ENCODE measurements around the gene TSC22D1. TPM values are rescaled to one million over a fixed set of nuclear protein-coding genes. Genes with fewer than 3 reads are reported as not detected.
A peak's percentile ranks its signal among the peaks of the same experiment; 100 is the strongest.

Gene TSC22D1
- total RNA-seq, 2 donors from 2014 or later = 6.4 to 13.2 TPM

DNA sequence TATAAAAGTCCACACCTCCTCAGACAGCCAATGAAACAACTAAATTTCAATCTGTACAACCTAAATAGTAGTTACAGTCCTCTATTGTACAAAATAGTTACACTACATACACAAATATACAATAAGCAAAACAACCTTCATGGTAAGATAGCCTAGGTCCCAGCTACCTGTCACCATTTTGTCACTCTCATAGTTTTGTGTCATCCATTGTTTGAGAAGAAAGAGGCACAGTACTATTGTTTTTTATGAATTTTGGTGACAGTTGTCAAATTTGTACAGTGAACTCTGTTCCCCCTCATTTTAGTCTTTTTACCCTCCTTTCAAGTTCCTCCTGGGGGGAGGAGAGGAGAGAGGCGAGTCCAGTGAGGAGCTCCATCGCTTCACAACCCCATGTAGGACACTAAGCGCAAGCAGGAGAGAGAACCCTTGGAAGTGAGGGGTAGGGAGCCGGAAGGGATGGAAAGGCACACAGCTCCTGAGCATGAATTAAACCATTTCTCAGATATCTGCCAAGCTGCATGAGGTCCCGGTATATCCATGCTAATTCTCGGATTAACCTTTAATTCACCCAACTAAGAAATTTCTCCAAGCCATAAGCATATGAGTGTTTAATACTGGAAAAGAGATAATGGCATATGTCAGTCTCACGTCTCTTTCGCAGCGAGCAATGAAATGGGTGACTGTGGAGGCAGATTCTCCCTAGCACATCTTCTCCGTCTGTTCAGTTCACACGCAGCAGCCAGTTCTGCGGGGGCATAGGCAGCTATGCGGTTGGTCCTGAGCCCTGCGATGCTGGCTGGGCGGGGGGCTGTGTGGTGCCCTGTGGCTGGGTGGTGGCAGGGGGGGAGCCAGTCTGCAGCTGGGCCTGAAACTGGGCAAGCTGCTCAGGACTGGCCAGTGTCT is 142.0 kb downstream of the TSC22D1 start:
- peaks cover 15 to 29% of the 10 kb centered on the region in 2 donors for H3K4me1 Mint-ChIP-seq (ENCODE audit: low read depth in 2 of 2)
- DNase-seq (ENCODE audit: low spot score) = no peak
- no peaks in the 10 kb centered on the region for H3K36me3 Mint-ChIP-seq
- no peak for ATAC-seq
- no peak overlapping the region for H3K4me3 Mint-ChIP-seq
- no peaks in the 10 kb centered on the region for H3K9me3 Mint-ChIP-seq
- H3K27ac Mint-ChIP-seq = peak overlapping the region in 1 of 2 donors; percentile 87
- no peaks in the 10 kb centered on the region for H3K27me3 Mint-ChIP-seq

DNA sequence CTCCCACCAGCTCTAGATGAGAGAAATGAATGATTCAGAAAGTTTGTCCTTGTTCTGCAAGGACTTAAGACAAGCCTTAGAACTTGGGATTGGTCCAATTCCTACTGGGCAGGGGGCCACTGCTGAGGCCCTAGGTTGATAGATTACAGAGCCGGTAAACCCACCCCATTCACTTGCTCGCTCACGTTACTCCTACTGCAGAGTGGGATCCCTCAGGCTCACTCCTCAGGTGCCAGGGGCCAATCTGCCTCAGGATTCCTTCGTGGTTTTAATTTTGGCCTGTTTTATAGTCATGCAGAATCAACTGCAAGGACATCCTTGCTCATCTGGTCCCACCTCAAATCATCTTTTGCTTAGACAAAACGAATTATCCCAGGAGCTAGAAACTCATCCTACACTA is 143.5 kb downstream of the TSC22D1 start:
- Mint-ChIP-seq H3K4me1 (ENCODE audit: low read depth in 2 of 2) (peaks cover 15 to 27% of the 10 kb centered on the region in 2 donors), H3K27ac (no peak overlapping the region), H3K4me3 (no peak overlapping the region), H3K9me3 (no peaks in the 10 kb centered on the region), H3K27me3 (no peaks in the 10 kb centered on the region), H3K36me3 (no peaks in the 10 kb centered on the region)
- ATAC-seq (no peak), DNase-seq (ENCODE audit: low spot score) (no peak)

GRCh38 chr13:44431150-44431549 is 145.0 kb downstream of the TSC22D1 start:
- peaks cover 7 to 18% of the 10 kb centered on the region in 2 donors for H3K4me1 Mint-ChIP-seq (ENCODE audit: low read depth in 2 of 2)
- H3K27ac Mint-ChIP-seq = no peak overlapping the region
- H3K4me3 Mint-ChIP-seq = no peak overlapping the region
- no peaks in the 10 kb centered on the region for H3K36me3 Mint-ChIP-seq
- ATAC-seq (no peak), DNase-seq (ENCODE audit: low spot score) (no peak)
- H3K9me3 Mint-ChIP-seq = no peaks in the 10 kb centered on the region
- no peaks in the 10 kb centered on the region for H3K27me3 Mint-ChIP-seq

GRCh38 chr13:44429311-44429710 is 146.8 kb downstream of the TSC22D1 start:
- Mint-ChIP-seq H3K36me3 (no peaks in the 10 kb centered on the region), H3K27me3 (peaks cover 0 to 5% of the 10 kb centered on the region in 2 donors), H3K4me3 (no peak overlapping the region), H3K9me3 (no peaks in the 10 kb centered on the region), H3K4me1 (ENCODE audit: low read depth in 2 of 2) (no peaks in the 10 kb centered on the region), H3K27ac (no peak overlapping the region)
- DNase-seq (ENCODE audit: low spot score) (no peak), ATAC-seq (no peak)

DNA sequence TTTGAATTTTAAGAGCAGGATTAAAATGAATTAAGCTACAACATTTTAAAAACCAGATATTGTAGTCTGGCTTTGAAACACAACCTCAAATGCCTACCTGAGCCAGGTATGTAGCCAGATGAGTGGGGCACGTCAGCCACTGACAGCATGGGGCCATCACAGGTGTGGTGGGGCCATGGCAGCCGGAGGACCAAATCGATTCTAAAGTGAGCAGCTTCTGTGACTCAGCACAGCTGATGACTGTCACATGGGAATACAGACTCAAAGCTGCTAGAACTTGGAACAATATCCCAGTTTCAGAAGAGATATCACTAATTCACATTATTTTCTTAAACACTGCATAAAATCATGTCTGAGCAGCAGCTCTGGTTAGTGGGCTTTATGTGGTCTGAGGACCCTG is 149.7 kb downstream of the TSC22D1 start:
- Mint-ChIP-seq H3K4me3 (no peak overlapping the region), H3K9me3 (no peaks in the 10 kb centered on the region), H3K27ac (no peak overlapping the region), H3K4me1 (ENCODE audit: low read depth in 2 of 2) (no peaks in the 10 kb centered on the region), H3K27me3 (peaks cover 15 to 23% of the 10 kb centered on the region in 2 donors), H3K36me3 (no peaks in the 10 kb centered on the region)
- ATAC-seq (no peak), DNase-seq (ENCODE audit: low spot score) (no peak)

GRCh38 chr13:44425815-44426078 is 150.4 kb downstream of the TSC22D1 start:
- no peaks in the 10 kb centered on the region for H3K4me1 Mint-ChIP-seq (ENCODE audit: low read depth in 2 of 2)
- DNase-seq (ENCODE audit: low spot score) (no peak), ATAC-seq (no peak)
- no peak overlapping the region for H3K27ac Mint-ChIP-seq
- no peaks in the 10 kb centered on the region for H3K9me3 Mint-ChIP-seq
- peaks cover 20 to 23% of the 10 kb centered on the region in 2 donors for H3K27me3 Mint-ChIP-seq
- no peaks in the 10 kb centered on the region for H3K36me3 Mint-ChIP-seq
- no peak overlapping the region for H3K4me3 Mint-ChIP-seq

GRCh38 chr13:44425041-44425814 is 150.9 kb downstream of the TSC22D1 start:
- Mint-ChIP-seq H3K4me3 (no peak overlapping the region), H3K36me3 (no peaks in the 10 kb centered on the region), H3K9me3 (no peaks in the 10 kb centered on the region), H3K27ac (no peak overlapping the region), H3K4me1 (ENCODE audit: low read depth in 2 of 2) (no peaks in the 10 kb centered on the region), H3K27me3 (peaks cover 20 to 23% of the 10 kb centered on the region in 2 donors)
- DNase-seq (ENCODE audit: low spot score) (no peak), ATAC-seq (no peak)

DNA sequence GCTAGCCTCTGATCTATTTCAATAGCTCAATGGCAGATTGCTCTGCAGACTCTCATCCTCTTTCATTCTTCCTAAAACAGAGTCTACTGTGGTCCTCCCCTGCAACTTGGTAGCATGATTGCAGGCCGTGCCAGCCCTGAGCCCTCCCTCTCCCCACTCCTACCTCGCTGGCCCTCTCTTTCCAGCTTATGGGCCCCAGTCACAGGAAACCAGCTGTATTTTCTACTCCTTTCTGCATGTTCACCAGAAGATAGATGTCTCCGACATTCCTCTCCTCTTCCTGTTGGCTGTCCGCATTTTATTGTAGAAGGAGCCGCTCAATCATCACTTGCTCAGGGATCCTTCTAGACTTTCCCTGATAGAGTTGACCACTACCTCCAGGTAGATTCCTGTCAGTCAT is 152.3 kb downstream of the TSC22D1 start:
- no peaks in the 10 kb centered on the region for H3K36me3 Mint-ChIP-seq
- H3K4me1 Mint-ChIP-seq (ENCODE audit: low read depth in 2 of 2) = no peaks in the 10 kb centered on the region
- no peak overlapping the region for H3K27ac Mint-ChIP-seq
- ATAC-seq (no peak), DNase-seq (ENCODE audit: low spot score) (no peak)
- no peak overlapping the region for H3K4me3 Mint-ChIP-seq
- peaks cover 20 to 23% of the 10 kb centered on the region in 2 donors for H3K27me3 Mint-ChIP-seq
- H3K9me3 Mint-ChIP-seq = no peaks in the 10 kb centered on the region

DNA sequence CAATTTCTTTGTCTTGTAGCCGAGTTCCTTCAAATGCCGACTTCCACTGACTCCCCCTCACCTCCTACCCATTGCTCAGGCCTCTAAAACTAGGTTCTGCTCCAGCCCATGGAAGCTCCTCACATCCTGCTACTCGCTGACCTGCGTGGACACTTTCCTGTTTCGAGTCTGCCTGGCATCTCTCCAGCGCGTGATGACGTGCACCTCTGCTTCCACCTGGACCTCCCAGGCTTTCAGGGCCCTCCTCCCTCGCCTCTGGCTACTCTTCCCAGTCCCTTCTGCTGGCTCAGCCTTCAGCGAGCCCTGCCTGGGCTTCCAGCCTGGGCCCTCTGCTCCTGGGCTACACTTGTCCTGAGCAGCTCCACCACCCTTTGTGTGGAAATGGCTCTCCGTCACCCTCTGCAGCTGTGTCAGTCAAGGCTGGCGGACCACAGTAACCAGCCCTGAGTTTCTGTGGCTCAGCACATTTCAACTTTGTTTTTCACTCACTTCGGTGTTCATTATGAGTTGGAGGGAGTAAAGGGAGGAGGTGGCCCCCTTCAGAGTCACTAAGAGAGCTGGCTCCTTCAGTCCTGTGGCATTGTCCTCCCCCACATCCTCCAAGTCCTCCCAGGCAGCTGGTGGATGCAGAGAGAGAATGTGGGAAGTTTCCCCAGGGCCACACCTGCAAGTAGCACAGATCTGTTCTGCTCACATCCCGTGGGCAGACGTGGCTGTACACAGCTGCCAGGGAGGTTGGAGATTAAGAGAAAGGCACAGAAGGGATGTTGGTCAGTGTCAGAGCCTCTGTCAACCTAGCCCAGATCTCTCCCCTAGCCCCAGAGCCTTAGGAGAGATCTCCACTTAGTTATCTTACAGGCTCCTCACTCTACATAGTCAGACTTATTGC is 153.1 kb downstream of the TSC22D1 start:
- H3K27me3 Mint-ChIP-seq = peaks cover 20 to 23% of the 10 kb centered on the region in 2 donors
- DNase-seq (ENCODE audit: low spot score) (no peak), ATAC-seq (no peak)
- H3K9me3 Mint-ChIP-seq = no peaks in the 10 kb centered on the region
- H3K36me3 Mint-ChIP-seq = no peaks in the 10 kb centered on the region
- H3K4me3 Mint-ChIP-seq = no peak overlapping the region
- no peak overlapping the region for H3K27ac Mint-ChIP-seq
- no peaks in the 10 kb centered on the region for H3K4me1 Mint-ChIP-seq (ENCODE audit: low read depth in 2 of 2)

DNA sequence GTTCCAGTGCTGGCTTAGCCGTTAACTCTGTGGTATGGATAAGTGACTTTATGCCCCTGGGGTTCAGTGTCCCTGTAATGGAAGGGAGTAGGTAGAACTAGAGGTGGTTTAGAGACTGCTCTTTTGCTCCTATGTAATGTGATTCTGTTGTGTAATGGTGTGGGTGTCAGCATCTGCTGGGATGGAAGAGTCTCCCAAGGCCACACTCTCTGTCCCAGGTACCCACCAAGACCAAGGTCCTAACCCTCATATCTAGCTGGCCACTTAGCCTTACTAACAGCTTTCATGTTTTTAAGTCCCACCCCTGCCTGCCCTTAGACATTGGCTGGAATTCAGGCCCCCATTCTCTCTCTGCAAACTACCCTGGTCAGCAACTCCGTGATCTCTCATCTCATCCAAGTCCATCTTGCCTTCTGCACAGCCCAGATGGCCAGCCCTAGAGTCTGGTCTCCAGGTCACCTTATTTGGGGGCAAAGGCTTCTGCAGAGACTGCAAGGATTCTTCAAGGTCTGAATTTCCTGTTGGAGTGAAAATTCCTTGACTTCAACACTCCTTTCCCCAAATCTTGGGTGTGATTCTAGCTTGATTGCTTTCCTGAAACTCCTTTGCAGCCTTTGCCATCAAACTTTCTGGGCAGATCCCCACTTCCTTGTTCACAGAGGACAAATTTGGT is 154.1 kb downstream of the TSC22D1 start:
- Mint-ChIP-seq H3K4me1 (ENCODE audit: low read depth in 2 of 2) (no peaks in the 10 kb centered on the region), H3K27me3 (peaks cover 20 to 23% of the 10 kb centered on the region in 2 donors), H3K4me3 (no peak overlapping the region), H3K27ac (no peak overlapping the region), H3K9me3 (no peaks in the 10 kb centered on the region), H3K36me3 (no peaks in the 10 kb centered on the region)
- ATAC-seq (no peak), DNase-seq (ENCODE audit: low spot score) (no peak)

DNA sequence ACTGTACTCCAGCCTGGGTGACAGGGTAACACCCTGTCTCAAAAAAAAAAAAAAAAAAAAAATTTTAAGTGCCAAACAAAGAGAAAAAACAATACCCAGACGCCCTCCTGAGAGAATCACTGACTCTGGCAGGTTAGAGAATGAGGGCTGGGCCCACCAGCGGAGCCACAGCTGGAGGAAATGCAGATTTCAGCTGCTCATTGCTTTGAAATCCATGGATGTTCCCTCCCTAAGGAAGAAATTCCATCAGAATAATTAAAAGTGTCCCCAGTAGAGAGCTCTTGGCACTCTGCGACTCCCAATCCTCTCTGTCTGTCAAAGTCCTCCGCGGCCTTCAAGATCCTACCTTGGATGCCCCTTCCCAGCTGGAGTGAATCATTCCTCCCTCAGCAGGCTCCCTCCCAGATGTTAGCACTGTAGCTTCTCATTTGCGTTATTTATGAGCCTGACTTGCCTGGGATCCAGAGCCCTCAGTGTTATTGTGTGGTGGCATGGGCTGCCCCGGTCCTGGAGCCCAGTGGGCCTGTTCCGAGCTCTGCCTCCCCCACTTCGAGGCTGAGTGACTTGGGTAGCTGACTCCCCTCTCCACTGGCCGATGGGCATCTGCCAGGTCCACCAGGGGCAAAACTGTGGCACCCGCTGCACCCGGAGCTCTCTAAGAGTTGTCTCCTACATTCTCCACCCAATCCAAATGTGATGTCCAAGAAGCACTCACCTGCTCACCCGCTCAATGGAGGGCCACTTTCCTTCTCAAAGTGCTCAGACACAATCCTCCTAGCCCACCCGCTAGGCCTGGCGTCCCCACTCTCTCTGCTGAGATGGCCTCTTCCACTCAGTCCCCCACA is 155.5 kb downstream of the TSC22D1 start:
- Mint-ChIP-seq H3K27me3 (peaks cover 25 to 30% of the 10 kb centered on the region in 2 donors), H3K4me3 (no peak overlapping the region), H3K36me3 (no peaks in the 10 kb centered on the region), H3K27ac (no peak overlapping the region), H3K4me1 (ENCODE audit: low read depth in 2 of 2) (no peaks in the 10 kb centered on the region), H3K9me3 (no peaks in the 10 kb centered on the region)
- no peak for ATAC-seq
- DNase-seq (ENCODE audit: low spot score) = no peak

DNA sequence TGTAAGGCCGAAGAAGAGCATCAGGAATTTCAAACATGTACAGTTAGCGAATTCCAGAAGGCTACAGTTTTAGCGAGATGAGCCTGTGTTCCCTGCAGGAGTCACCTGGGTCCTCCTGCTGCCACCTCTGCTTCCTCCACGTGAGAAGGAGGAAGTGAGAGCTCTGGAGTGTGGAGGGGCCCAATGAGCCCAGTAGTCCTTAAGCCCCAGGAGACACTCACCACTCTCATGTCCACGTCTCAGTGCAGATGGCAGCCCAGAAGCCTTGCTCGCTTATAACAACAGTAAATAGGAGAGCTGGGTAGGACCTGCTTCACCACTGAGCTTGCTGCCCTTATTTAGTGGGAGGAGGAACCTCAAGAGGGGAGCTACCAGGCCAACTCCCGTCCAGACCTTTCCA is 158.3 kb downstream of the TSC22D1 start:
- H3K27ac Mint-ChIP-seq = no peak overlapping the region
- H3K4me3 Mint-ChIP-seq = no peak overlapping the region
- DNase-seq (ENCODE audit: low spot score) (no peak), ATAC-seq (no peak)
- H3K27me3 Mint-ChIP-seq = peaks cover 15 to 29% of the 10 kb centered on the region in 2 donors
- no peaks in the 10 kb centered on the region for H3K9me3 Mint-ChIP-seq
- no peaks in the 10 kb centered on the region for H3K36me3 Mint-ChIP-seq
- H3K4me1 Mint-ChIP-seq (ENCODE audit: low read depth in 2 of 2) = no peaks in the 10 kb centered on the region

All from natural killer cell treated with Interleukin-12 subunit alpha and Interleukin-12 subunit beta and Interleukin-15 and Interleukin-18, amount 100 ng/mL, for 72 hours (primary cell).